Central memory CD4-positive, alpha-beta T cell (primary cell): Measurements from ENCODE around the gene LSM3.

ENCODE experiments used
- DNase-seq: peaks from one replicate; pipeline ENCODE4 v3.0.0; 2022

LSM3 gene

DNA sequence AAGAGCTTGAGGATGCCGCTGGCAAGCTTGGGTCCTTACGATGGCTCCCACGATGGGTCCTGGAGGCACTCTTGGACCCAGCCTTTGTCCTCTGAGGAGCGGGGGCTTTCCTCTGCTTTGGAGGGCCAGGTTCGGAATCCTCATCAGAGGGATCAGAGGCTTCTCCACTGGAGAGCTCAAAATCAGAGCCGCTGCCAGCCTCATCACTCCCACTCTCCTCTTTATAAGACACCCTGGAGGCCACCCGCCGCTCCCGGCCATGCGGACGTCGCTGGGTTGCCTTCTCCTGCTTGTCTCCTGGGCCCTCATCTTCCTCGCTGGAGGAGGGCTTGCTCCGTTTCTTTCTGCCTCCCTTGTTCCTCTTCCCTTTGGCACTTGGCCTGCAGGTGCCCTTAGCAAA lies 20.2 kb upstream of the LSM3 start:
- no peak for DNase-seq

DNA sequence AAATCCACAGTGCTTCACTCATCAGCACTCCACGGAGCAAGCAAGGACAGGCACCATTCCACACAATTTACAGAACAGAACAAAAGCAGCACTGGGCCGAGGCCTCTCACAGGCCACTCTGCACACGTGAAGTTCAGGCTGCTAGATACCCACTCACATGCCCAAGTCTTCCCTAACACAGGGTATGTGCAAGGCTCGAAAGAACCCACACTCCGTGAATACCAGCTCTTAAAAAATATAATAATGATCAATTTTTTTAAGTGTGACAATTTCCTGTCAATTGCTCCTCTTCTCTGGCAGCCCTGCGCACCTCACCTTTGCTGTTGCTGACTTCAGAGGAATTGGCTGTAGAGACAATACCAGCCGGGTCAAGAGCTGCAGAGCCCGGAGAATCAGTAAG lies 19.2 kb upstream of the LSM3 start:
- no peak for DNase-seq

DNA sequence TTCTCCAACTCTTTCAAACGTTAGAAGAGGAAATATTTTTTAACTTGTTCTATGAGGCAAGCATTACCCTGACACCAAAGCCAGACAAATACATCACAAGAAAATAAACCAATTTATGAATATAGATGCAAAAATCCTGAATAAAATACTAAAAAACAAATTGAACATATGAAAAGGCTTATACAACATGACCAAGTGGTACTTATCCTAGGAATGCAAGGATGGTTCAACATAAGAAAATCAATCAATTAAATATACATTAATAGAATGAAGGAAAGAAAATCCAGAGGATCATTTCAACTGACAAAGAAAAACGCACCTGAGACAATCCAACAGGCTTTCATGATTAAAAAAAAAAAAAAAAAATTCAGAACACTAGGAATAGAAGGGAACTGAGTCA lies 17.3 kb upstream of the LSM3 start:
- DNase-seq, result no peak

DNA sequence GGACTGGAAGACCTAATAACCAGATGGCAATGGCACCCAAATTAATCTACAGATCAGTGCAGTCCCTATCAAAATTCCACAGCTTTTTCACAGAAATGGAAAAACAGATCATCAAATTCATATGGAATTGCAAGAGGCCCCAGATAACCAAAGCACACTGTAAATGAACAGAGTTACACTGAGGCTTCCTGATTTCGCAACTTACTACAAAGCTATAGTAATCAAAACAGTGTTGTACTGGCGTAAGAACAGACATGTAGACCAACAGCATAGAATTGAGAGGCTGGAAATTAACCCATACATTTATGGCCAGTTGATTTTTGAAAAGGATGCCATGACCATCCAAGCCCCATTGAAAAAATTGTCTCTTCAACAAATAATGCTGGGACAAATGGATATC lies 16.4 kb upstream of the LSM3 start:
- no peak for DNase-seq

DNA sequence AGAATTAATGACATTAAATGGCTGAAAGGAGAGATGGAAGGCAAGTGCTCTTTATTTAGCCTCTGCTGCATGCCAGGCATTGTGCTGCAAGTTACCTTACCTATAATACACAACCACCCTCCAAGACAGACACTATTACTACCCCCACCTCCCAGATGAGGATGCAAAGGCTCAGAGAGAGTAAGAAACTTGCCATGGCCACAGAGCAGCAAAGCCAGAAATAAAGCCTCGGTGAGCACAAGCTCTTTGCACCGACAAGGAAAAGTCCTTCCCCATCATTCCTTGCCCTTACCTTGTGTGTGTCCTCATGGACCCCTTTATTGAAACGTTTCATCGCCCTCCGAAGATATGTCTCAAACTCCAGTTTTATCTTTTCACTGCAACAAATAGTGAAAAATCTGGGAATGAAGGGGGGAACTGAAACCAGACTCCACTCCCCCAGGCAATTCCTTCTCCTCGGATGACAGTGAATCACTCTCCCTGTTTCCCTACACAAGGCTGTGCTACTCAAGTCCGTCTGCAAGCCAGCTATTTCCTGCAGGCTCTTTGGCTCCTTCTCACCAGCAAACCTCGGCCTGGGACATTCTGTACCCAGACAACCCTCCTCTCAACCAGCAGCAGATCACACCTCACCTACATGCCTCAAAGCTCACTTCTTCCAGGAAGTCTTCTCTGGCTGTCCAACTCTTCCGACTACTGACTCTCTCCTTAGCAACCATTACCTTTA lies 11.6 kb upstream of the LSM3 start:
- no peak for DNase-seq

DNA sequence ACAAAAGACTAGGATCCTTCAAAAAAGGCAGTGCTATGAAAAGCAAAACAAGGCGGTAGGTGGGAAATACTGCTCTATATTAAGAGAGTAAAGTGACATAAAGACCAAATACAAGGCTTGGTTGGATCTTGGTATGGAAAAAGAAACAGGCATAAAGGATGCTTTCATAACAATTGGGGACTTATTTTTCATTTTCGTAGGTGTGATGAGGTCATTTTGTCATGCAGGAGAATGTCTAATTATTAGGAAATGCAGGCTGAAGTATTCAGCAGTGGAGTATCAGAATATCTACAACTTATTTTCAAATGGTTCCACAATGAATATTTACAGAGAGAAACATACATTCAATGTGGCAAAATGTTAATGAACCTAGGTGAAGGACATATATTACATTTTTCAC lies 9.2 kb upstream of the LSM3 start:
- no peak for DNase-seq

DNA sequence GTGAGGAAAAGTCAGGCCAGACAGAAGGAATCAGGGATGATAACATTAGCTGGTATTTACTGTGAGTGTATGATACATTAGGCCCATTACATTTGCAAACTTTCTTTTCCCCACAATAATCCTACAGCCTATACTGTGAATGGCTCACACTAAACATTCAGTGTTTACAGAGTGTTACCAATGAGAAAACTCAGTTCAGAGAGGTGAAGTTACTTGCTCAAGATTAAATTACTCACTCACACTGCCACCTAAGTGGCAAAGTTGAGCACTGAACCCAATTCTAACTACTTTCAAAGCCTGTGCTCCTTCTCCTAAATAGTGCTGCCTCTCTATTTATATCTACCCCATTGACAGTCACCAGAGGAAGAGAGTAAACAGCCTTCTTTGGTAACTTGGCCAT lies 8.7 kb upstream of the LSM3 start:
- DNase-seq, result no peak

DNA sequence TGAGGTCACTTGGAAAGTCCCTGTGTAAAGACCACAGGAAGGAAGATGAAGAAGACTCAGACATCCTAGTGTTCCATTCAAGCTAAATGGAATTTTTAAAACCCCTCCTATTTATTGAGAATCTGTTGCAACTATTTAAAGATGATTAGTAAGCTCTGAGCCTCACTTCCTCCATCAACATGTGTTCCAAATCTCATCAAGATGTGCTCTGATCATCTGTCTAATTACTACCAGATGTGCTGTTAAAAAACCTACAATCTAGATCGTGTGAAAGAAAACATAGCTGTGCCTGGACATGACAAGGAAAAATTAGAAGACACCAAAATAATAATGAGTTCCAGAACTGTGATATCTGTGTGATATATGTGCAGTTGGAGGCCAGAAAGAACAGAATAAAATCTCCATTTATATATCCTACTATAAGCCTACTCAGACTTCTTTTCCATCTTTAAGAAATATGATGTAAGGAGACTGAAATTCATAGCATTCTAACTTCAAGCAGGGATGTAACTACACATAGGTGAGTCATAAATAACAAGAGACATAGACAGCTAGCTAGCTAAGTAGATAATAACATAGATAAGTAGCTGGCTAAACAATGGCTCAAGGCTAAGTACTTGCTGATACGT lies 8.0 kb upstream of the LSM3 start:
- no peak for DNase-seq

DNA sequence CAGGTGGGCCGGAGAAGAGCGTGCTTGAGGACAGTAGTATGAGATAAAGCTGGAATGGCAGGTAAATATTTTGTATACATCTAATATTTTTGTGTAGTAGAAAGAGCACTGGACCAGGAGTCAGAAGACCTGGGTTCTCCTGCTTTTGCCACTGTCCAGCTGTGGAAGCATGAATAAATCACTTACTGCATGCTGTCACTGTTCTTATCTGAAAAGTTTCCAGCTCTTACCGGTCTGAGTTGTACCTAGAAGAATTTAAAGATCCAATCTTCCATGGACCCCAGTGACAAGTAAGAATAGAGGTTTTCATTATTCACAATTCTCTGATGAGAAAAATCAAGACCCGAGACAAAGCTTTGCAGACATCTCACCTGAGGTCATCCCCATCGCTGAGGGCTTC lies 6.1 kb upstream of the LSM3 start:
- DNase-seq, result no peak

DNA sequence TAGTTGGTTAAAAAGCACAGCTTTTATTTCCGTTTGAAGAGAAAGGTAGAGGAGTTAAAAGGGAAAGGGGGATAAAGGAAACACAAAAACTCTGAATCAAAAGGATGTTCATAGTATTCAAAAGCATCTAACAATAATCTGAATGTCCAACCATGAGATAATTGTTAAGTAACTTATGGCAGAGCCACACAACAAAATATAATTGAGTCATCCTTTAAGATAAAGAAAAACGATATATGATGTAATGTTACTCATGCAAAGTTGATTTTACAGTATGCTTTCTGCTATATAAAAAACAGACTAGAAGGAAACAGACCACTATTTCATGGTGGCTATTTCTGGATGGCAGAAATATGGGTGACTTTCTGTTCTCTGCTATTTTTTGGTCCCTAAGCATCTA lies 4.1 kb upstream of the LSM3 start:
- DNase-seq, result no peak

DNA sequence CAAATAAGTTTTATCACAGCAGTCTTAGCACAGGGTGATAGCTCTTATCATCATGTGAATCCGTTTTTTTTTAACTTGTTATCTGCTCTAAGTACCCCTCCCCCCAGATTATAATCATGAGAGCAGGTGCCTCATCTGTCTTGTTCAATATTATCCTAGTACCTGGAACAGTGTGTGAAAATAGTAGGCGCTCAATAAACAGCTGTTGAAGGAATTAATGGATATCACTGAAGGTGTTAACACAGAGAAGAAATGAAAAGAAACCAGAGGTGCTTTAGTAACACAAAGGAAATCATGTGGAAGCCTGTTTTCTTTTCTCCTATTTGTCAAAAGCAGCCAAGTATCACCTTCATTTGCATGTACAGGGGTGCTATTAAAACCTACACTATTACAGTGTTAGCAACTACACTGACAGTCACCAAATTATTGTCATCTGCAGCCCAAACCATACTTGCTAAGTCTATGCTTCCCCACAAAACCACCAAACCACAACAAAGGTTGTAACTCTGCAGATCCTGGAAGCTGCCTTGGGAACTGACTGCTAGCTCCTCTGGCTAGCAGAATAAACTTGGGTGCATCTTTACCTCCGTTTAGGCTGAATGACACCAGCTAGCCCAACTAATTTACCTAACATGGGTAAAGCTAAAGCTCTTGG lies 3.1 kb upstream of the LSM3 start:
- peak; percentile 86 for DNase-seq

DNA sequence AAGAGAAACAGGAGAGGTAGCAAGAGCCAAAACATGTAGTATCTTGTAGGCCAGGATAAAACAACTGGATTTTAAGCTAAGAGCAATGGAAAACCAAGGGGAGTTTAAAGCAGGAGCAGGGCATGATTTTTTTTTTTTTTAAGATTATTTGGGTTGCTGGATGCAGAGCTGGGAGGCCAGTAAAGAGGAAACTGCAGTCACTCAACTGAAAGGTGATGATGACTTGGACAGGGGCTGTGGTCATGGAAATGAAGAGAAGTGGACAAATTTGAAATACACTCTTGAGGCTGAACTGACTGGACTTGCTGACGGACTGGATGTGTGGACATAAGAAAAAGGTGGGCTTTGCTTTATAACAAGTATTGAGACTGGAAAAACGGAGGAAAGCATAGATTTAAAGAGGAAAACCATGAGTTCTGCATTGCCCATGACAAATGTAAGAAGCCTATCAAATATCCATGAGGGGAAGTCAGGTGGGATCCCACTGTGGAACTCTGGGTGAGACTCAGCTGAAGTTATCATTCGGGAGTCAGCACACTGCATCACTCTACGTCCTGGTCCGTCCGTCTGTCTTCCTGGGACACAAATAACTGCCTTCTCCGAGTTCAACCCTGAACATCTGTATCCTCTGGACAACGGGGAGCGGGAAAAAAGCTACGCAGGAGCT lies 904 bp upstream of the LSM3 start:
- DNase-seq, result no peak

DNA sequence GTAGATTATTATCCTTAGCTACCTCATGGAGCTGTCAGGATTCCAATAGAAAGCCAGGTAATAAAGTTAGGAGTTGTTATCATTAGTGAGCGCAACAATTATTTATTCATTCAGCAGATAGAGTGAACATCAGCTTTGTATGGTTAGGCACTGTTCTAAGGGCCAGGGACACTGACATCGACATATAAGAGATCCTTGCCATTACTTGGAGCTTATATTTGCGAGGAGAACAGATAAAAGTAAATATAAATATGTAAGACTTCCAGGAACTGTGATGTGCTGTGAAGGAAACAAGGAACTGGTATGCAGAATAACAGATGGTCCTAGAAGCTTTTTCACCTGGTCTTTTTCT lies 473 bp downstream of the LSM3 start:
- no peak for DNase-seq

DNA sequence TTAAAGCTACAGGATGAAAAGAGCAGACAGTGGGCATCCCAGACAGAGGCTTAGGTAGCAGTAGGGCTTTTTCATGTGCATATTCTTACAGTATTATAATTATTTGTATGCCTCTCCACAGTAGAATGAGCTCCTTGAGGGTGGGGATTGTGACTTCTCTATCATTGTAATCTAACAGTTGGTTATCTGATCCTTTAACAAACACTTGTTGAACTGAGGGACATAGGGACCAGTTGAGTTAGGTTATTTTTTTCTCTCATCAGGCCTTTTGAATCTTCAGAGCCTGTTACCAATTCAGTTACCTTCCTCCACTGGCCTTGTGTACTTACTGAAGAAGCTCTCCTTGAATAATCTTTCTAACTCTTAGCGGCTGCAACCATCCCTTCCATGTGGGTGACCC lies 1.2 kb downstream of the LSM3 start:
- no peak for DNase-seq

DNA sequence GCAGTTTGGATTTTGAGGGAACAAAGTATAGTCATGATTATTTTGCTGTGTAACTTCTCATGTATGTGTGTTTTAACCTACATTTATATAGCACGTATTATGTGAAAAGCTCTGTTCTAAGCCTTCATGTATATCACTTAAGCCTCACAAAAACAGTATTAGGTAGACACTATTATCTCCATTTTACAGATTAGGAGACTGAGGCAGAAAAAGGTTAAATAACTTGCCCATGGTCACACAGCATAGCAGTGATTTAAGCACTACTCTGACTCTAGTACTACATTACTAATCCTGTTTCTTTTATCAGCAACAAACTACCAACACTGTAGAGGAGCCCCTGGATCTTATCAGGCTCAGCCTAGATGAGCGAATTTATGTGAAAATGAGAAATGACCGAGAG lies 2.6 kb downstream of the LSM3 start:
- no peak for DNase-seq

DNA sequence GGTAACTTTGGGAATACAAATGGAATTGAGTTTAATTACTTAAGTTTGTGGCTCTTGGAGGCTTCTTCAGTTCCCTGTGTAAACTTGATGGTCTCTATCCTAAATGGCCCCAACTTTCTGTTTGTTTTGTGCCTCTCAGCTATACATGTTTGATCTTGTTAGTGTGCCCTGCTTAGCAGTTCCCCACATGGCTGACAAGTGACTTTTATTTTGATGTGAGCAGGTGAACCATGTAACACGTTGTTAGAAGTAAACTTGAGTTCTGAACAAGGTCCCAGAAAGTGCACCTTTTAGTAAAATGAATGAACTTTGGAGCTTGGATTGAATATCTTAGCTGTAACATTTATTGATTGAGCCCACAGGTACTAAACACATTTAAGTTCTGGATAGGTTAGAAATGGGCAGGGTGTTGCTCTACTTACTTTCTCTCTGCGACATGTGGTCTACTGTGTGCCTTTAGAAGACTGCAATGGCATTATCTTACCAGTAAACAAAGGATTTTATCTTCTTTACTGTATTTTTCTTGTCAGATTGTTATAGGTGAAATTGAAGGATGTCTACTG lies 4.5 kb downstream of the LSM3 start:
- DNase-seq, result no peak

DNA sequence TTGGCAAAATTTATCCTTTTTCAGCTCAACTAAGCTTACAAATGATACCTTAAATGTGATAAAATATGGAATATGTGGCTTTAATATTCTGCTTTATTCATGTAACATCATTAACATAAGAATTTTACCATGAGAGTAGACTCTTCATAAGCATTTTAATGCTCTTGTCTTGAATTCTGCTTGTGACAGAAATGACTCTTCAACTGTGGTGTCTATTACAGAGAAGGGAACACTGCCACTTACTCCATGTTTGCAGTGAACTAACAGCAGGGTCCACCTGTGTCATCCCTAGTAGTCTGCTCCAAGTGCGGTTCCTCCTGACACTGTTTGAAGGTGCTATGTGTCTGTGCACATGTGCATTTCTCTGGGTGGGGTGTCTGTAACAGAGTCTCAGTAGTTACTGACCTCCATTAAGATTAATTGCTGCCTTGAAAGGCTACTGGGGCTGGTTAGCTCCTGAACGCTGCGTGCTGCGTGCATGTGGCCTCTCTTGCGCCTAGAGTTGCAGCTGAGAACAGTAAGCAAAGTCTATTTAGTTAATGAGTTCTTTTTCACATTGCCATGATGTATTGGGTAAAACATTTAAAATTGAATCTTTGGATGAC lies 8.3 kb downstream of the LSM3 start:
- no peak for DNase-seq

DNA sequence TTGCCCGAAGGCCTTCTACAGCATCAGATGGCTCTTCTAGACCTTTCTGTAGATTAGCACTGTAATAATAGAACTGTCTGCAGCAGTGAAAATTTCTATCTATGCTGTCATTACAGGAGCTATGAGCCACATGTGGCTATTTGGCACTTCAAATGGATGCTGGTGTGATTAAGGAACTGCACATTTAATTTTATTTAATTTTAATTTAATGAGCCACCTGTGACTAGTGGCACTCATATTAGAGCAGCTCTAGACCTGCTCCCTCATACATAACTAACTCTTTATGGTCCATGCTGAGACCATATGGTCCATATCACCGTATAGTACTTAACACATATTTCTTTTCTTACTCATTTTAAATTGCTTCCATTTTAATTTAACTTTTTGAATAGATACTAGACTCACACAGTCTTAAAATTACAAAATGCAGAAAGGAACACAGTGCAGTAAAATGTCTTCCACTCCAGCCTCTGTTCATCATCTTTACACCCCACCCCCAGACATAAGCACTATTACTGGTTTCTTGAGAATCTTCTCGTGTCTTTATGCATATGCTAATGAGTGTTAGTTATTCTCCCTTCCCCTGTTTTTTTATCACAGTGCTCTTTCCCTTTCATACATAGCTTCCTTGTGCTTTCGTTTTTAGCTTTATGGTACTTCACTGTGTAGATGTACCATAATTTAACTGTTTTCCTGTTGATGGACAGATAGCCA lies 9.6 kb downstream of the LSM3 start:
- DNase-seq, result no peak

DNA sequence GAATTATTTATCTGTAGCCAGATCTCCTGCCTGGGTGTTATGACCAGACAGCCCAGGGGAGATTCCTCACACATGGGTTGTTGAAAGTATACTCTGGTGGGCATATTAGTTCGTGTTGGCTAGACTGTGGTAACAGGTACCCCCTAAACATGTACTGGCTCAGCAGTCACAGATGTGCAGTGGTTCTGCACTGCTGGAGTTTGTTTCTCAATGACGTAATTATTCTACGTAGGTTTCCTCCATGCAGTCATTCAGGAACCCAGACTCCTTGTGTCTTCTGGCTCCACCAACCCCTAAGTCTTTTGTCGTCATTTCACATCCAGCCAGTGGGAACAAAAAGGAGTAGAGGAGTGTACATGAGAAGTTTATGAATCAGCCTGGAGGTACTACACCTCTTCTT lies 16.2 kb downstream of the LSM3 start:
- no peak for DNase-seq

DNA sequence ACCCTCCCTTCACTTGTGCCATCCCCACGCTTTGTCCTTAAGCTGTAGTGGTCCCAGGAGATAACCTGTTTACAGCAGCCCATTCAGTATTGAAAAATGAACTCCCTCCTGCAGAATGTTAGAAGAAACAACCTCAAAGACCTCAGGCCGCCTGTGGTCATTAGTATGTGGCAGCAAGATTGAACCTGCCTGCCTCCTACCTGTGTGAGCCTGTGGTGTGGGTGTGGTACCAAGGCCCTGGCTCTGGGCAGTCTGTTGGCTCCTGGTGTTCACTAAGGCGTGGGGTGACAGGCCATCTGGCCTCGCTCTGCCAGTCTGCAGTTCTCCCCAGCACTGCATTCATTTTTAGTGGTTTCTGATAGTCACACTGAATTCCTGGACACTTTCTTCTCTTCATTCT lies 21.0 kb downstream of the LSM3 start:
- no peak for DNase-seq

DNA sequence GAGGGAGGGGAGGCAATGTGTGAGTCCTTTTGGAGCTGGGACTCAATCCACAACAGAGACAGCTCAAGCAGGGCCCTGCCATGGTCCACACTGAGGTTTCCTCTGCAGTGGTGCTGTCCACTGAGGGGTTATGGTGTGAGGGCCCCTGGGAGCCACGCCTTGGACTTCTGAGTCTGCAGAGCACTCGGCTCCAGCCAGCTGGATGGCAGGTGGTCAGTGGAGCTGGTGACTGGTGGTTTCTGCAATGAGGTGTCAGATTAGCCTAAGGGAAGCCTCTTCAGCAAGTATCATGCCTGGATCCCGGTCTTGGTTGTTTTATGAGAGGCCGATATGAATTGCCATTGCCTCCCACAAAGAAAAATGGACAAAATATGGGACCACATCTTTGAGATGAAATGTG lies 21.7 kb downstream of the LSM3 start:
- no peak for DNase-seq

DNA sequence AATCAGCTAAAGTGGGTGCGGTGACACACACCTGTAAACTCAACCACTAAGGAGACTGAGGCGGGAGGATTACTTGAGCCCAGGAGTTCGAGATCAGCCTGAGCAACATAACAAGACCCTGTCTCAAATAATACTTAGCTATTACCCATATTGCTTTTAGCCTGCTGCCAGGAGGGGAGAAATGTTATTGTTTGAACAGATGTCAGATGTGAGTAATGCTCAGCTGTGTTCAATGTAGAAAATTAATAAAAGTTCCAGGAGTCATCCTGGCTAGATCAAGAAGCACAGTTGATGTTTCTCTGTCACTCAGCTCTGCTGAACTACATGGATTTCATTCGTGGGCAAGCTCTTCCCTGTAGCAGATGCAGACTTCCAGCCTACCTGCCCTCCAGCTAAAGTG lies 22.2 kb downstream of the LSM3 start:
- DNase-seq, result no peak
